Panc1 (cell line): ENCODE data around the gene LMAN2L. TPM values are rescaled to one million over a fixed set of nuclear protein-coding genes. Genes with fewer than 3 reads are reported as not detected.

Source experiments
- total RNA-seq: library from RNA; stranded (reverse); gene quantifications from one replicate; pipeline ENCODE4 v1.2.1, GENCODE V29; 2021; ENCODE audit not compliant: unreplicated experiment

The LMAN2L gene
- total RNA-seq, 1 experiment from 2014 or later, result 31.5 TPM

Other genes starting within 250 kb of the LMAN2L start
- gene NEURL3, start 234.7 kb downstream of the LMAN2L start, total RNA-seq, result 1.2 TPM
- gene ARID5A, start 203.3 kb downstream of the LMAN2L start, total RNA-seq, result 19.3 TPM
- gene KANSL3, start 101.8 kb downstream of the LMAN2L start, total RNA-seq, result 50.3 TPM
- not detected for gene FER1L5, start 97.3 kb downstream of the LMAN2L start, total RNA-seq
- 15.7 TPM for gene CNNM4, start 20.8 kb upstream of the LMAN2L start, total RNA-seq
- 34.0 TPM for gene CNNM3, start 76.2 kb upstream of the LMAN2L start, total RNA-seq
- gene ANKRD23, start 104.0 kb upstream of the LMAN2L start, total RNA-seq, result 3.2 TPM
- 24.4 TPM for gene ANKRD39, start 118.0 kb upstream of the LMAN2L start, total RNA-seq
- 40.2 TPM for gene SEMA4C, start 130.0 kb upstream of the LMAN2L start, total RNA-seq
- 0.26 TPM for gene FAM178B, start 246.5 kb upstream of the LMAN2L start, total RNA-seq